GM08714 (cell line): Measurements from ENCODE around the gene CACNB4.

Source experiments
- H3K4me3 ChIP-seq: fragments of 200-500 bp; sonication (Bioruptor generic); 2 replicates; pipeline ENCODE4 v1.5.1; 2014; ENCODE audit warnings: mild to moderate bottlenecking, low read length, inconsistent platforms
- ZNF274 ChIP-seq: IDR thresholded peaks from 2 replicates; pipeline ENCODE4 v1.6.1; 2012; ENCODE audit warnings: mild to moderate bottlenecking, low read depth, low read length

CACNB4 gene

DNA sequence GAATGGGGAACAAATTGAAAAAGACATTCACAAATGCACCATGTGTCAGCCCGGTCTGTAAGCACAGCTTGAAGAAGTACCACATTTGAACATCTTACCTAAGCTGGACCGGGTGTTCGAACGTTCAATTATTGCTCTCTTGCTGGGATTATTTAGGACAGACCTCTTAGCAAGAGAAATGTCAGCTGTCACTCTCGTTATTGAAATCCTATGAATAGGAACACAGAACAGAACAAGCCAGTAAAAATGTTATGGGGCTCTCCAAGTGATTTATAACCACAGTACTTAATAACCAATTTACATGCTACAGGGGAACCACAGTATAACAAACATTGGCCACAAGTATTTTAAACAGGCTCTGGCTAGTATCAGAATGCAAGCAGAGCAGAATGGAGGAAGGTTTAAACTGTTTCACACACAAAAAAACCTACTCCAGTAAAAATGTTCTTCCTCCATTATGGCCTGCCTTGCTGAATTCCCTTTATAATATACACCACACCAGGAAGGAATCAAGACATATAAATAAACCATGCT lies 238.2 kb downstream of the CACNB4 start:
- no peak for TF ChIP-seq ZNF274
- no peak overlapping the region for H3K4me3 ChIP-seq

DNA sequence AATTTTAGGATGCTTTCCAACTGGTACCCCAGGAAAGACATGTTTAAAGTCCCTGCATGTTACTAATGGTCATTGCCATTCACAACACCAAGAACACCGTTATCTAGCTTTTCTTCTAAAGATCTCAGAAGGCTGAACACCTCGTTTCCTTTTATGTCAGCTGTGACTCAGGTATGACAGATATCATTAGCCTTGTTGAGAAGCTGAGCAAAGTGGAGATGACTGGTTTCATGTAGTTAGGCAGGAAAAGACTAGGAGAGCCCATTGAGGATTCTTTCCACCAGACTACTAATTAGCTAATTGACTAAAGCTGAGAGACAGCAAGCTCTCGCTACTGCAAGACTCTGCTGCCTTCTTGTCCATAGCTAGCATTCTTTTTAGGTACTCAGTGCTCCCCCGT lies 238.6 kb downstream of the CACNB4 start:
- H3K4me3 ChIP-seq: no peak overlapping the region
- TF ChIP-seq ZNF274: no peak

DNA sequence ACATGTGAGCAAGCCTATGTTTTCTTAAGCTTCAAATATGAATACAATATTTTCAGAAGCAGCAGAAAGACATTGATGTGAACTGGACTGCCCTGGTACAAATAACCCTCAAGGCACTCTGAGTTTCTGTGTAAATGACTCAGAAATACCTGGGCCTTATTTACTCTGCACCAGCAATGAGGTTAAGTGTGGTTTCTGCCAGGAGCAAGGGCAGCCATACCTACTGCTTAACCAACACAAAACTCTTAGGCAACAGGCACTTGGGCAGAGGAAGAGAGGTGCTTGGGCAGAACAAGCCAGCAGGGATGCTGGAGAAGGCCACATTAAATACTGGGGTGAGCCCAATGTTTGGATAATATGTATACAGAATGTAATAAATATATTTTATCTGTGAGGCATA lies 241.2 kb downstream of the CACNB4 start:
- no peak for TF ChIP-seq ZNF274
- H3K4me3 ChIP-seq: no peak overlapping the region

DNA sequence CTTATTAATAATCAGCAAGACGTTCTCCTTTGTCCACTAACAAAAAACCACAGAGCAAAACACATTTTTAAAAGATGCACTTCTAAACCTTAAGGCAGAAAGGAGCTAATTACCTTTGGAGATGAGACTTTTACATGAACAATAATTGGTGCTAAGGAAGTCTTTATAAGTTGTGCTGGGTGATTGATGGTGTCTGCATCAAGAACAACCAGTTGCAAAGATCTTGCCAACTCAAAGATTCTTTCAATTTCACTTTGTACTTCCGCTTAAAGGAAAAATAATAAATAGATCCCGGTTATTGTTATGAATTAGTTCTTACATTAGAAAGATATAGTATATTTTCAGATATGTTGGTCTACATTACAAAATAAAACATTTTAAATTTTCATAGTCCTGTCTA lies 243.7 kb downstream of the CACNB4 start:
- H3K4me3 ChIP-seq: no peak overlapping the region
- TF ChIP-seq ZNF274: no peak

DNA sequence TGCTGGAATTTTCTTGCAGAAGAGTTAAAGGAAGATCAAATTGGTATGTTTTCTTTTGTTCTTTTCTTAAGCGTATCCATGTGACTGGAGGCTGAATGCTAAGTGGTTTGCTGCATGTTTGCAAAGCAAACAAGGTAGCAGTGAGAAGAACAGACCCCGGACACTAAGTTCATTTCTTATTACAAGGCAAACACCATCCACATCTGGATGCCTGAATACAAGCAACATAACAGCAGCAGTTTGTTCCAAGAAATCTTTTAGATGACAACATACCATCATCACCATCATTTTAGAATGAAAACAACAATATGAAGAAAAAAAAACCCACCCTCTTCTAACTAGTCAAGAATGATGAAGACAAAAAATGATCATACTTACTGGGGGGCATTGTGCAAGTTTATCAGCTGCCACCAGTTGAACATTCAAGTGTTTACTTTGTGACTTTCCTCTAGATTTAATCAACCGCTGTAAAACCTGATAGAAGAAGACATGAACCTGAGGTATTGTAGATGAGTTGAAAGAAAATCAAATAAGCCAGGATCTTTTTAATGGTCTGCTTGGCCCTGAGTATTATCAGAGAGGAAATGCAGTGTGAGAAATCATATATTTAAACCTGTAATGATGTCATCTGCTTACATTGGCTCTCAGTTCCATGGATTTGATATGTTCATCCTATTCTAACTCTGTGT lies 245.6 kb downstream of the CACNB4 start:
- no peak for TF ChIP-seq ZNF274
- H3K4me3 ChIP-seq: no peak overlapping the region

DNA sequence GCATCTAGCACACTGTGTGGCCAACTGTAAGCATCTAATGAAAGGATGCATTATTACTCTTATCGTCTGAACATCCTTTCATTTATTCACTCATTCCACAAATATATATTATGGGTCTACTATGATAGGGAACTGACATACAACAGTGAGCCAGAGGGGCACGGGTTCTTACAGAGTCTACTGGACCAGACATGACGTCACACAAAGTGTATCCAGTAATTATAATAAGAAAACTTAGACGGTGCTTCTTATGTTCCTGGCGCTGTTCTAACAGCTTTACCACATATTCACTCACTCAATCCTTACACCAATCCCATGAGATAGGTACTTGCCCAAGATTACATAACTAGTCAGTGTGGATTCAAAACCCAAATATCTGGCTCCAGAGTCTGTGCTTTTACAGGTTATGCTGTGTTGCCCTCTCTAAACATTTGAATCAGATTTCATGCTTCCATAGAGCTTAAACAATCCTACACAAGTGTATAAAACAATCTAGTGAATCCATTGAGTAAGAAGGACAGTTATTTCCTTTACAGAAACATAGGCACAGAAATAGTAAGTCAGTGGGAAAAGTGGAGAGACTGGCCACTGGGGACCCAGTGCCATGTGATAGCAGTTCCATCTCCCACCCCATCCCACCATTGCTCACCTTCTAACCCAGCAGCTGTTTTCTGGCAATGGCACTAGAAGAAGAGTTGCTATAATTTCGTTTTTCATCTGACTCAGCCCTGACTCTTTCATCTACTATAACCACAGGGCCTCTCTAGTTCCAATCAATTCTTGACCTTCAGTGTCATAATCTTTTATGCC lies 246.4 kb downstream of the CACNB4 start:
- TF ChIP-seq ZNF274: no peak
- no peak overlapping the region for H3K4me3 ChIP-seq

DNA sequence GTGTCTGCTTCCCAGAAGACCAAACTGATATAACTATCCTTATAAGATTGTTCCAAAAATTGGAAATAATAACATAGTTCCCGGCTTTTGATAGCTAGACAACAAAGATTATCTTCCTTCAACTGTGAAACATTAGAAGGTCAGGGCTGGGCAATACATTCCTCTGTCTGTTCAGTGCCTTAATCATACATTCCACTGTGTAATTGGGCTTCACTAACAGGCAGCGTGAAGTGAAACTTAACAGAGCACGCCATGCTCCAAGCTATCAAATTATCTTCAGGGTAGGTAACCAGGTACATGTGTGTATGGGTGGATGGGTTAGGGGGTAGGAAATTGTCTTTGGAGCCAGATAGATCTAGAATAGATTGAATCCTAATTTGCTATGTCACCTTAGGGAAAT lies 247.1 kb downstream of the CACNB4 start:
- H3K4me3 ChIP-seq: no peak overlapping the region
- TF ChIP-seq ZNF274: no peak

DNA sequence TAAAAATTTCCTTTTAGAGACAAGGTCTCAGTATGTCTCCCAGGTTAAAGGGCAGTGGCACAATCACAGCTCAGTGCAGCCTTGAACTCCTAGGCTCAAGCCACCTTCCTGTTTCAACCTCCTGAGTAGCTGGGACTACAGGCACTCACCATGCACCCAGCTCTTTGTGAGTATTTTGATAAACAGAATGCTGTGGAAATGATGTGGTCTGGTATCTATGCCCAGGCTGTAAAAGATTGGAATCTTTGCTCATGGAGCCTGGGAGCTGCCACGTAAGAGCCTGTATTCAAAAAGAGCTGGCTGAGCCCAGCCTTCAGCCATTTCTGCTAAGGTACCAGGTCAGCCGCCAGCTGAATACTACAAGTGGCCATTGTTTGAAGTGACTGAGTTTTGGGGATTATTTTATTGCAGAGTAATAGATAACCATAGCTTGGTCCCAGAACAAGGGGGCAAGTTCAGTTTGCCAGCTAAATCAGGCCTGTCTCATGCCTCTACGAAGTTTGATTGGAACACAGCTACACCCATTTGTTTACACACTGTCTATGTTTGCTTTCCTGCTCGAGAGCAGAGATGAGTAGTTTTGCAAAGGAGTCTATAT lies 249.3 kb downstream of the CACNB4 start:
- no peak for TF ChIP-seq ZNF274
- H3K4me3 ChIP-seq: no peak overlapping the region

DNA sequence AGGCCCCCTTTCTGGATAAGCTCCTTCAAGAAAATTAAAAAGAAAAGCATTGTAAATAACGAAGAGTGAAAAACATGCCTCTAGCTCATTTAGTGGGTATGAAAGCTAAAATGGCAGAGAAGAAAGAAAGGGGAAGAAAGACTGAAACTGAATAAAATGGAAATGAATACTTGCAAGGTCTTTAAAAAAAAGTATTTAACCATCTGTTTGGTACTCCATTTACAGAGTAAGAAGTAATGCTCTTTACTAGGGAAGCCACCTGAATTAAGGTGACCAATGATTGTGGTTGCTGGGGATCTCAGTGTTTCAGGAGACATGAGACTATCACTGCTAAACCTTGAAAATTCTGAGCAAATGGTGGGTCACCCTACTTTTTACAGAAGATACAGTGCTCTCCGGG lies 253.0 kb downstream of the CACNB4 start:
- TF ChIP-seq ZNF274: no peak
- H3K4me3 ChIP-seq: no peak overlapping the region

DNA sequence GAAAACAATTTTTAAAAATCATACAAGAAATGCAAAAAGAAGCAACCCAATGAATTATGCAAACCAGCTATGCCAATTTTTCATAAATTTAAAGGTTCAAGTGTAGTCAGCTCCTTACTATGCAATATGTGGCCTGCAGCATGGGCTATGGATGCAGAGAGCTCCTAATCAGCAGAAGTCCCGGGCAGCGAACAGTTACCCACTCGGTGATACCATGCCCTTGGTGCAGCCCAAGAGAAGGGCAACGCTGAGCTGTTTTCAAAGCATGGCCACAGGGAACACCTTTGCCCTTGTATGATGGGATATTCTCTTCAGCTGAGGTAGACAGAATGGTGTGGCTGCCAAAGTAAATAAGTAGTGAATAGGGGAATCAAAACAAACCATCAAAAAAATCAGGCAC lies 253.4 kb downstream of the CACNB4 start:
- no peak for TF ChIP-seq ZNF274
- no peak overlapping the region; the same call in 1 of the 2 replicates for H3K4me3 ChIP-seq

DNA sequence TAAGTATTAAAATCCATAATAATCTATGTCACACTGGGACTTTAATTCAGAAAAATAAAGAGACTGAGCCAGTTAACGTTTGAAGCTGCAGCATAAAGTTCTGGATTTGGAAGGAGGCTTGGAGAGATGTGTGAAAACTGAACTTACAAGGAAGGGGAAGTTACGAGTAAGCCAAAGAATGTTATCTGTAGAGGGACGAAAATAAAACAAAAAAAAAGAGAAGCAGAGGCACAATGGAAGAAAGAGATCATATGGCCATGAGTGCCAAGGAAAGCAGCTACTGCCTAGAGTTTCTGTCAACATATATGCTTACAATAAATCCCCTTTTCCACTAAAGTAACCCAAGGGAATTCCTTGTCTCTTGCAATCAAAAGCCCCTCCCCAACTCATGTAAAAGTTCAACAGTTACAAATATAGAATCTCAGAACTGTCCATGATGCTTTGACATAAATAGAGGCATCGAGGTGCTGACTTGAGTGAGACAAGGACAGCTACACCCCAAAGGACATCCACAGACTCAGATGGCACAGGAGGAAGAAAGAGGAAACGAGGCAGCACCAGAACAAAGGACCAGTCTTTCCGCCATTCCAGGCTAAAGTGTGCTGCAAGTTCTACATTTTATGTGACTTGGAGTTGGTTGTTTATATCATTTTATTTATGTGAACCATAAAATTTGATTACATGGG lies 254.5 kb downstream of the CACNB4 start:
- no peak for TF ChIP-seq ZNF274
- no peak overlapping the region for H3K4me3 ChIP-seq

DNA sequence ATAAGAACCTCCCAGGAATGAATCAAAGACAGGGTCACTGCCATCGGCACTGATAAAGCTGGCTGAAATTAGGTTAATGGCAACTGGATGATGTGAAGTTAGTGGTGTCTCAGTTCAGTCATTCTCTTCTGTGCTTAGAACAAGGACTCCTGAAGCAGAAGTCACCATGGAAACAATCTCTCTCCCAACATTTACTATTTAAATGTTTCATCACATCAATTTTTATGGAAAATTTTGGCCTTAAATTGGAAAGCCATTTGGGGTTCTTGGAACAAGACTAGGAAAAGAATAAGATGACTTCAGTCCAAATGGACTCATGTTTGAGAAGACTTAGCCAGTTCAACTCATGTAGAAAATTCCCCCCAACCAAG lies 255.2 kb downstream of the CACNB4 start:
- no peak for TF ChIP-seq ZNF274
- H3K4me3 ChIP-seq: no peak overlapping the region; the same call in 1 of the 2 replicates

DNA sequence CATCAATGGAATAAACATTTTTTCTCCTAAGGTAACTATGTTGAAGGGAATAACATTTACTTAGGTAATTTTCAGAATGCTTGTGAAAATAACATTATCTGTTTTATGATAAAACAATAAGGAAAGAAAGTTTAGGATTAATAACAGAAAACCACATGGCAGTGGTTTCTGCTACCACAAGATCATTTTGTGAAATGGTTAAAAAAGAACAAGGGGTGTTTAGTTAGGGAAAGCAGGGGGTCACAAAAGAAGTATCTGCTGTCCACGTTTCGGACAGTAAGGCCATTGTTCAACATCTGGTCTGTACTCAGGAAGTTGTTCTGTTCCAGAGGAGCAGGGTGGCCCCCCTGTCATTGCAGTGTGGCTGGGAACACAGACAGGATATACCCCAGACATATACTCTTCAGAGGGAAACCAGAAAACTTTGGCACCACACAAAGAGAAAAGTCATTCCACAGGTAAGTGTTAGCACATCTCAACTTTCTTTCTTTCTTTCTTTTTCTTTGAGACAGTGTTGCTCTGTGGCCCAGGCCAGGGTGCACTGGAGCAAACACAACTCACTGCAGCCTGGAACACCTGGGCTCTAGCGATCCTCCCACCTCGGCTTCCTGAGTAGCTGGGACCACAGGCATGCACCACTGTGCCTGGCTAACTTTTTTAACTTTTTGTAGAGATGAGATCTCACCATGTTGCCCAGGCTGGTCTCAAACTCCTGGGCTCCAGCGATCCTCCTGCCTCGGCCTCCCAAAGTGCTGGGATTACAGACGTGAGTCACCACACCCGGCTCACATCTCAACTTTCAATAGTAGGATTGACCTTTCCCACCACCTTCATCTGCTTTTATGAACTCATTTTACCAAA lies 255.8 kb downstream of the CACNB4 start:
- no peak for TF ChIP-seq ZNF274
- no peak overlapping the region; the same call in 1 of the 2 replicates for H3K4me3 ChIP-seq

DNA sequence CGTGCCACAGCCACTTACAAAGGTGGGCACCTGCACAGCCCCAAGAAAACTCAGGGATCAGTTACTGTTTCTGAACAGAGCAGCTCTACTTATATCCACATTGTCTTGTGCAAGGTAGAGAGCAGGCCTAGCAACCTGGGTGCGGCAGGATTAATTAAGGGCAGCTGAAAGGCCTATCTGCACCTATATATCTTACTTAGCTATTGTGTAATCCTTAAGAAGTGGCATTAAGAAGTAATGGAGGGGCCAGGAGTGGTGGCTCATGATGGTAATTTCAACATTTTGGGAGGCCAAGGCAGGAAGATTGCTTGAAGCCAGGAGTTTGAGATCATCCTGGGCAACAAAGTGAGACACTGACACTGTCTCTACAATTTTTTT lies 257.8 kb downstream of the CACNB4 start:
- TF ChIP-seq ZNF274: no peak
- H3K4me3 ChIP-seq: peak overlapping the region; percentile 37; the same call in 1 of the 2 replicates
